HG03139 (cell line): ENCODE measurements around the gene UCP2.

Experiments used
- ATAC-seq: cut with Tn5 transposase; IDR thresholded peaks from one replicate; pipeline ENCODE4 v1.9.1; 2021; ENCODE audit not compliant: unreplicated experiment

UCP2 gene

GRCh38 chr11:74010306-74011300 is 28.0 kb upstream of the UCP2 start:
- ATAC-seq, result no peak

GRCh38 chr11:74009675-74010305 is 27.1 kb upstream of the UCP2 start:
- ATAC-seq, result no peak

- no peak for ATAC-seq
These were observed 26.5 kb upstream of the UCP2 start for GRCh38 chr11:74009230-74009547.

- ATAC-seq, result no peak
These were observed 26.0 kb upstream of the UCP2 start, which contains the start of gene UCP3 for GRCh38 chr11:74008373-74009229. Gene UCP3 (minus strand): TSS chr11:74009085. CDS start chr11:74007042, 2,043 bp downstream.

- ATAC-seq, result no peak
These were observed 25.2 kb upstream of the UCP2 start for GRCh38 chr11:74007691-74008372.

- no peak for ATAC-seq
These were observed 24.2 kb upstream of the UCP2 start for GRCh38 chr11:74006743-74007304.

GRCh38 chr11:74005721-74006517 is 23.3 kb upstream of the UCP2 start:
- no peak for ATAC-seq

- no peak for ATAC-seq
These were observed 22.3 kb upstream of the UCP2 start for GRCh38 chr11:74004759-74005615.

GRCh38 chr11:74004046-74004695 is 21.5 kb upstream of the UCP2 start:
- no peak for ATAC-seq

GRCh38 chr11:74002832-74003231 is 20.2 kb upstream of the UCP2 start:
- ATAC-seq, result no peak

GRCh38 chr11:74001822-74002286 is 19.2 kb upstream of the UCP2 start:
- ATAC-seq, result no peak

- ATAC-seq, result no peak
These were observed 17.9 kb upstream of the UCP2 start for GRCh38 chr11:74000307-74001133.

GRCh38 chr11:73999581-74000306 is 17.1 kb upstream of the UCP2 start:
- no peak for ATAC-seq

- ATAC-seq, result no peak
These were observed 16.4 kb upstream of the UCP2 start for GRCh38 chr11:73998846-73999575.

GRCh38 chr11:73997120-73997770 is 14.6 kb upstream of the UCP2 start:
- no peak for ATAC-seq
